ENCODE results near the gene FILIP1L.

The FILIP1L gene

GRCh38 chr3:99943931-99944761 lies 170.2 kb downstream of the FILIP1L start:
- Mint-ChIP-seq H3K36me3 (peaks cover 2% of the 10 kb centered on the region), H3K9me3 (no peaks in the 10 kb centered on the region), H3K4me1 (no peaks in the 10 kb centered on the region), H3K4me3 (no peak overlapping the region), H3K27me3 (no peaks in the 10 kb centered on the region), H3K27ac (no peak overlapping the region)

DNA sequence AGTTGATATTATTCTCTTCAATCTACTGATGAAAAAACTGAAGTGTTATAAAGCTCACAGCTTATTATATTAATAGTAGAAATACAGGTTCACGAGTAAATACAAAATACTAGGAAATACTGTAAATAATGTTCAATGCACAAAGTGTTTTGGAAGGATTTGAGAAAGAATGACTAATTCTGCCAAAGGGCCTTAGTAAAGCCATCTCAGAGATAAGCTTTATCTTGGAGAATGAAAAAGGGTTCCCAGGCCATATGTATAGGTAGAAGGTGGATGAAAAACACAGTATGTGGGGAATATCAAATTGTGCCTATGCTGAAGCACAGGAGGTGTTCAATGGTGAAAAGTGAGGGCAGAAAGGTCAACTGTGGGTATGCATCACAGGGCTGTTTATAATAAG lies 173.1 kb downstream of the FILIP1L start:
- Mint-ChIP-seq H3K4me3 (no peak overlapping the region), H3K36me3 (peaks cover 2% of the 10 kb centered on the region), H3K27ac (no peak overlapping the region), H3K27me3 (no peaks in the 10 kb centered on the region), H3K4me1 (peaks cover 19% of the 10 kb centered on the region), H3K9me3 (no peaks in the 10 kb centered on the region)

- H3K4me3 Mint-ChIP-seq, result no peak overlapping the region
- H3K9me3 Mint-ChIP-seq, result no peaks in the 10 kb centered on the region
- no peak overlapping the region for H3K27ac Mint-ChIP-seq
- no peaks in the 10 kb centered on the region for H3K27me3 Mint-ChIP-seq
- H3K36me3 Mint-ChIP-seq, result peaks cover 3% of the 10 kb centered on the region
- H3K4me1 Mint-ChIP-seq, result peaks cover 19% of the 10 kb centered on the region
These were observed 174.0 kb downstream of the FILIP1L start for GRCh38 chr3:99940350-99940749.

GRCh38 chr3:99939876-99940275 lies 174.4 kb downstream of the FILIP1L start:
- Mint-ChIP-seq H3K36me3 (peaks cover 3% of the 10 kb centered on the region), H3K4me1 (peaks cover 19% of the 10 kb centered on the region), H3K27ac (no peak overlapping the region), H3K9me3 (no peaks in the 10 kb centered on the region), H3K4me3 (no peak overlapping the region), H3K27me3 (no peaks in the 10 kb centered on the region)

DNA sequence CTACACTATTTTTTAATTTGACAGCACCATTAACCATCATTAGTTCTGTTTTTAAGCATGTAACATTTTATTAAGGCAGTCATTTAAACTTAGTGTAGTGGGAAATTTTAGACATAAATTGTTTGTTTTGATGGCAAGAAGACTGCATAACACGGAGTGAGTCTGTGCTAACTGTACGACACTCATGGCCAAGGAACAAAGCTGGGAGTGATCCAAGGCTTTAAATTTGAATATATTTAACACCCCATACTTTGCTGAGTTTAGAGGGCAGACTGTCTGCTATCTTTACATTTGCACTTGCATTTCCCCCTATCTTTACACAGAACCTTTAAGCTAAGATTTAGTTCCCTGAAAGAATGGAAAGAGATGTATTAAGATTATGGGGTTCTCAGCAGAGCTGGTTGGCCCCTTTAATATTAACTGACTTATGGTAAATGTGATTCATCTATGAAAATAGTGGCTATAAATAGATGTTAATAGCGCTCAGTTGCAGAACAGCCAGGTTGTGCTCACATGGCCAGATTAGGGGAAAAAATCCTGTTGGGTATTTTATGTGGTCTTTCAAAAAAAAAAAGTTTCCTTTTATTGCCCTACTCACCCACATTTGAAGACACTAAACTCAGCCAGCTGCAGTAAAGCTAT lies 175.9 kb downstream of the FILIP1L start:
- Mint-ChIP-seq H3K27me3 (no peaks in the 10 kb centered on the region), H3K36me3 (peaks cover 5% of the 10 kb centered on the region), H3K27ac (no peak overlapping the region), H3K4me1 (peaks cover 19% of the 10 kb centered on the region), H3K4me3 (no peak overlapping the region), H3K9me3 (no peaks in the 10 kb centered on the region)

- Mint-ChIP-seq H3K27ac (no peak overlapping the region), H3K36me3 (peaks cover 15% of the 10 kb centered on the region), H3K9me3 (no peaks in the 10 kb centered on the region), H3K4me1 (peaks cover 19% of the 10 kb centered on the region), H3K4me3 (no peak overlapping the region), H3K27me3 (no peaks in the 10 kb centered on the region)
These were observed 179.1 kb downstream of the FILIP1L start for GRCh38 chr3:99934975-99935797.

DNA sequence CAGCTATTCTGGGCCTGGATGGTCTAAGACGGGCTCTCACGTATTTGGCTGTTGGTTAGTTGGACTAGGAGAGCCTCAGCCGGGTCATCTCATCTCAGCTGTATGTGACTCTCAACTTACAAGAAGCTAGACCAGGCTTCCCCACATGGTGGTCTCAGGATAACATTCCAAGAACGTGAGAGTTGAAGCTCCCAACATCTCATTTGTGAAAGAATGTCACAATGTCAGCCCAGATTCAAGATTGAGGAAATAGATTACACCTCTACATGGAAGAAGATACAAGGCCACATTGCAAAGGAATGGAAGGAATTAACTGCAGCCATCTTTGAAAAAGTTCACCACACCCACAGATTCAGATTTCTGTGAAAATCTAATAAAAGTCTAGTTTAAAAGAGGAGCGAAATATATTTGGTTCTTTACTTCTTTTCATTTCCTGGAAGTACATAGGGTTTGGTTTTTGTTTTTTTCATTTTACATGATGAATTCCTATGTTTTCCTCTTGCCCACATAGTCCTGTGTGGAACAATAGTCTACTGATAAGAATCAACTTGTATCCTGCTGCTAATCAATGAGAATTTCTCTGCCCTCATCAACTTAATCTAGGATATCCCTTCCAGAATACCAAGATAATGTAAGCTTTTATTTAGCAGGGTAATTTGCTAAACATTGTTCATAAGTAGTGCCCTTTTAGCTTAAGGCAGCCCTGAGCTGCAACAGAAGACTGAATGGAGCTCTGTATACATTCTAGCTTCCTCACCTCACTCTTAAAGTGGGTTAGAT lies 180.1 kb downstream of the FILIP1L start:
- H3K27ac Mint-ChIP-seq, result no peak overlapping the region

DNA sequence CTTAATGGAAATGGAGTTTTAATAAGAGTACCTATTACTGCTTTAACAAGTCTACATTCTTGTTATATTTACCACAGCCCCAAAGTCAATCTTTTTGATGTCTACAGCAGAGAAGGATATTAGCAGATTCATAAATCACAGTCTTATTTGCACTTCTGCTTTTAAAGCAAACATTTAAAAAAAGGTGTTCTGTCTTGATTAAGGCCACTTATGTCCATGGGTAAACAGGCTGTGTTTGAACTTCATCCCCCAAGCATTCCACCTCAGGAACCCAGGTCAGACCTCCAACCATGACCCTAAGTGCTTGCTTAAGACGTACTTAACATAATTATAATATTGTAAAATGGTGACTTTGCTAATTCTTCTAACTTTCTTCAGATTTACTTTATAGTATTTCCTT lies 183.2 kb downstream of the FILIP1L start:
- H3K27ac Mint-ChIP-seq, result no peak overlapping the region
- peaks cover 23% of the 10 kb centered on the region for H3K36me3 Mint-ChIP-seq
- no peaks in the 10 kb centered on the region for H3K4me1 Mint-ChIP-seq
- no peaks in the 10 kb centered on the region for H3K9me3 Mint-ChIP-seq
- H3K4me3 Mint-ChIP-seq, result no peak overlapping the region
- H3K27me3 Mint-ChIP-seq, result no peaks in the 10 kb centered on the region

More for the DNA sequence above, 180.1 kb downstream of the FILIP1L start:
- Mint-ChIP-seq H3K36me3 (peaks cover 20% of the 10 kb centered on the region), H3K4me1 (peaks cover 19% of the 10 kb centered on the region), H3K27me3 (no peaks in the 10 kb centered on the region), H3K9me3 (no peaks in the 10 kb centered on the region), H3K4me3 (no peak overlapping the region)

DNA sequence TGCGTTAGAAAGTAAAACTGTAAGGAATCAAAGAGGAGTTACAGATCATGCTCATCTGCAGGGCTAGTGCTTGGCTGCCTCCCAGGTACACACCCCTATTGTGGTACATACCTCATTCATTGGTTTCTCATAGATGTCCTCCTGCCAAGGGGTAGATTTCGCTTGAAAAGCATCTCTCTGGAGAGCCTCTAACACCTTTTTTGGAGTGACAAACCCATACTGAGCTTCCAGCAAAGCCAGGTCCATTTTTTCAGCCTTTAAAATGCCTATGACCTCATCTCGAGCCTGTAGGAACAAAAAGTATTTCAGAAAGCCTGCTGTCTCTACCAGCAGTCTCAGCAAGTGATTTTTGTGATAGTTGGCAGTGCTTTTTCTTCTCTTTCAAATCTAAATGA lies 184.6 kb downstream of the FILIP1L start:
- no peak overlapping the region for H3K4me3 Mint-ChIP-seq
- H3K27me3 Mint-ChIP-seq, result no peaks in the 10 kb centered on the region
- no peak overlapping the region for H3K27ac Mint-ChIP-seq
- H3K36me3 Mint-ChIP-seq, result peaks cover 22% of the 10 kb centered on the region
- H3K4me1 Mint-ChIP-seq, result no peaks in the 10 kb centered on the region
- H3K9me3 Mint-ChIP-seq, result no peaks in the 10 kb centered on the region

DNA sequence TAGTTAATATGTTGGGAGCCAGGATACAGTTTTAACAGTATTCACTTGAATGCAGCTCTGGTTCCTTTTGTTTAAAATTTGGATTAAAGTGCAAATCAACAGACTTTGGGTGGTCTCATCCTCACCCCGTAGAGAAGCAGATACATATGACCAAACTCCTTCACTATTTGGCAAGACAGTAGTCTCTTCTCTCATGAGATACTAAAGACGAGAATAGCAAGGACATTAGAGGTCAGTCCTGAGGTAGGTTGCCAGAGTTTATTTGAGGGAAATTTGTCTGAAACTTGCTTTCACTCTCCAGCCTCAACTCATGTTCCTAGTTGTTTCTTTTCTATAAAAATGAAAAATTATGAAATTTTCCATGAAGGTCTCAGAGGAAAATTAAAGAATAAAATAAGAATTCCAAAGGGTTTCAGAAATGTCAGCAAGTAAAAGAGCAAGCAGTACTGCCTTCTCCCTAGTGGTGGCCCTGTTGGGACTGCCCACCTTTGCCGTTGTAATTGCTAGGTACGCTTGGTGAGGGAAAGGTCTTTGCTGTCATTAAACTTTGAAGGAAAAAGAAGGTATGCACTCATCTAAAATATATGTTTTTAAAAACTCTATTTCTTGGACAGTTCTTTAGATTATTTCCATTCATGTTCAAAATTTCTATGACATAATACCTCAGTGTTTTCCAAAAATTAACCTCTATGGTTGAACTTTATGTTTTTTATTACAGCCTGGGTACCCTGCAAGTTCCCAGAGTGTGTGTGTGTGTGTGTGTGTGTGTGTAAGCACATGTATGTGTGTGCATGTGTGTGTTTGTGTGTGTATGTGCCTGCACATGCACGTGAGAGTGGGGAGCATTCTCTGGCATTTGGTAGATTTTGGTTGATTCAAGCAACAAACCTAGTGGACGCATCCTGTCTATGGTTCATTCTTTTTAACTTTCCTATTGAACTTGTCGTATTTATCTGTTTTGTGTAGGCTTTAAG lies 185.2 kb downstream of the FILIP1L start:
- no peaks in the 10 kb centered on the region for H3K4me1 Mint-ChIP-seq
- no peaks in the 10 kb centered on the region for H3K27me3 Mint-ChIP-seq
- no peak overlapping the region for H3K27ac Mint-ChIP-seq
- H3K36me3 Mint-ChIP-seq, result peaks cover 24% of the 10 kb centered on the region
- no peak overlapping the region for H3K4me3 Mint-ChIP-seq
- H3K9me3 Mint-ChIP-seq, result no peaks in the 10 kb centered on the region

- Mint-ChIP-seq H3K27me3 (no peaks in the 10 kb centered on the region), H3K27ac (no peak overlapping the region), H3K4me3 (no peak overlapping the region), H3K36me3 (peaks cover 27% of the 10 kb centered on the region), H3K9me3 (no peaks in the 10 kb centered on the region), H3K4me1 (no peaks in the 10 kb centered on the region)
These were observed 186.4 kb downstream of the FILIP1L start for GRCh38 chr3:99927671-99928457.

- H3K4me1 Mint-ChIP-seq, result peaks cover 4% of the 10 kb centered on the region
These were observed 188.6 kb downstream of the FILIP1L start for GRCh38 chr3:99925584-99926230.

DNA sequence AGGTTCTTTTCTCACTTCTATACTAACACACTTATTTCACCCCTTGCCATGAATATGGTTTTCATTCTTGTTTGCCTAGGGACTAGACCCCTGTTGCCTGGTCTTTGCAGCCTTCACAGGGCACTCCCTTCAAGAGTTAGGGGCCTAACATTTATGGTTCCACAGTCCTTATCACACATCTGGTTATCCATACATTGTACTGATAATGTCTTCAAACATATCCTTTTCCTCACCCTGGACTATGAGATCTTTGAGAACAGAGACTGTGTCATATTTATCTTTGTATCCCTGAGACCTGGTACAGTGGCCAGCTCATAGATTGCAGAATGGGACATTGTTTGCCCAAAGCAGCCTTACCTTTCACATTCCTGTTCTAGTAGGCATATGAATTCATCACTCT lies 190.4 kb downstream of the FILIP1L start:
- H3K4me1 Mint-ChIP-seq, result peaks cover 5% of the 10 kb centered on the region
- H3K4me3 Mint-ChIP-seq, result no peak overlapping the region

More at GRCh38 chr3:99925584-99926230, 188.6 kb downstream of the FILIP1L start:
- peaks cover 26% of the 10 kb centered on the region for H3K36me3 Mint-ChIP-seq
- H3K9me3 Mint-ChIP-seq, result no peaks in the 10 kb centered on the region
- H3K4me3 Mint-ChIP-seq, result no peak overlapping the region
- no peak overlapping the region for H3K27ac Mint-ChIP-seq
- H3K27me3 Mint-ChIP-seq, result no peaks in the 10 kb centered on the region

More for the DNA sequence above, 190.4 kb downstream of the FILIP1L start:
- H3K9me3 Mint-ChIP-seq, result no peaks in the 10 kb centered on the region
- H3K36me3 Mint-ChIP-seq, result peaks cover 19% of the 10 kb centered on the region
- H3K27me3 Mint-ChIP-seq, result no peaks in the 10 kb centered on the region
- no peak overlapping the region for H3K27ac Mint-ChIP-seq
